ENCODE data around the gene PLXNA4.
"Not testable (repeated sequence)": the region's sequence is repeated elsewhere in the genome, so short reads cannot be mapped to it uniquely, and the experiment has no call there.

The PLXNA4 gene

GRCh38 chr7:132410385-132410784 lies 165.9 kb downstream of the PLXNA4 start:
- DNase-seq: no peak

- DNase-seq: peak; percentile 33
These were observed 168.5 kb downstream of the PLXNA4 start for GRCh38 chr7:132407764-132408163.

DNA sequence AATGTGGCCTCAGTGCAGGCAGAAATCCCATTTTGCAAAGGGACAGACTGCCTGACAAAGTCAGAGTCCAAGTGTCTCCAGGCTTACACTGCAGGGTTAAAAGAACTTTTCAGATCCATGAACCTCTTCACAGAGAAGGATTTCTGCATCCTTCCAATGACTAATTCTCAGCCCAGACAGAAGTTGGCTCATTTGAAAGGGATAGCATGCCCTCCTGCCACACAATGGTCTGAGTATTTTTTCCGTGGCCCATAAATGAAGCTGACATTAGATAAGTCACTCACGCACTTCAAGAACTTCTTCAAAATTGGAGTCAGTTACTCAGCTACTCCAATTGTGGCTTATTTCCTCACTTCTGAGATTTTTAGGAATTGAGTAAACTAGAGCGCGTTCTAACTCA lies 170.2 kb downstream of the PLXNA4 start:
- no peak for DNase-seq

GRCh38 chr7:132404261-132404660 lies 172.0 kb downstream of the PLXNA4 start:
- DNase-seq: no peak

DNA sequence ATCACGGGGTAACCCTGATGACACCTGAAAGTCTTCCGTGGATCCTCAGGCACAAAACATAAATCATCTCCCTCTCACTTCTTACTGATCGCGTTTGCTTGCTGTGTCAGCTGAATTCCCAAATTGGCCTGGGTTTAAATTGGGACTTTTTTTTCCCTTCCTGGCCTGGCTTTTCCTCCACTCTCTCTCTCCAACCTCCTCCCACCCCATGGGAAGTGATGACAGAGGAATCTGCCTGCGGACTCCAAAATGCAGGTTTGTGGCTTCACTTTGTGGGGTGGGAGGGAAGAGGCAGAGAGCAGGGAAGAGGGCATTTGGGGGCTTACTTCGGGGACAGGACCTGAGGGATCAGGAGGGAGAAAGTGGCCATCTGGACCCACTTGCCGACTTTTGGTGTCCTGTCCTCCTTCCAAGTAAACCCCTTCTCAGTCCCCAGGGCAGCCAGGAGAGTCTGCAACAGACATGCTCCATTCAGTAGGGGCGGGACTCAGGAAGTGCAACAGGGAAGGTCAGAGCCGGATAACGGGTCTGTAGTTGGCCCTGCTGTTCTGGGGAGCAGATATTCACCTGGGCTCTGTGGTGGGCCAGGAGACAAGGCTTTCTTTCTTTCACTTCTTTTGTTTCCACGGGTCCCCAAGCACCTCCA lies 172.7 kb downstream of the PLXNA4 start:
- DNase-seq: no peak

- DNase-seq: no peak
These were observed 173.5 kb downstream of the PLXNA4 start for GRCh38 chr7:132402751-132403245.

GRCh38 chr7:132402096-132402495 lies 174.2 kb downstream of the PLXNA4 start:
- no peak for DNase-seq

- DNase-seq: no peak
These were observed 175.6 kb downstream of the PLXNA4 start for GRCh38 chr7:132400561-132401142.

- no peak for DNase-seq
These were observed 176.9 kb downstream of the PLXNA4 start for GRCh38 chr7:132399367-132399766.

GRCh38 chr7:132398253-132398925 lies 177.9 kb downstream of the PLXNA4 start:
- DNase-seq: no peak

GRCh38 chr7:132397070-132397469 lies 179.2 kb downstream of the PLXNA4 start:
- no peak for DNase-seq

GRCh38 chr7:132395361-132395760 lies 180.9 kb downstream of the PLXNA4 start:
- DNase-seq: no peak

DNA sequence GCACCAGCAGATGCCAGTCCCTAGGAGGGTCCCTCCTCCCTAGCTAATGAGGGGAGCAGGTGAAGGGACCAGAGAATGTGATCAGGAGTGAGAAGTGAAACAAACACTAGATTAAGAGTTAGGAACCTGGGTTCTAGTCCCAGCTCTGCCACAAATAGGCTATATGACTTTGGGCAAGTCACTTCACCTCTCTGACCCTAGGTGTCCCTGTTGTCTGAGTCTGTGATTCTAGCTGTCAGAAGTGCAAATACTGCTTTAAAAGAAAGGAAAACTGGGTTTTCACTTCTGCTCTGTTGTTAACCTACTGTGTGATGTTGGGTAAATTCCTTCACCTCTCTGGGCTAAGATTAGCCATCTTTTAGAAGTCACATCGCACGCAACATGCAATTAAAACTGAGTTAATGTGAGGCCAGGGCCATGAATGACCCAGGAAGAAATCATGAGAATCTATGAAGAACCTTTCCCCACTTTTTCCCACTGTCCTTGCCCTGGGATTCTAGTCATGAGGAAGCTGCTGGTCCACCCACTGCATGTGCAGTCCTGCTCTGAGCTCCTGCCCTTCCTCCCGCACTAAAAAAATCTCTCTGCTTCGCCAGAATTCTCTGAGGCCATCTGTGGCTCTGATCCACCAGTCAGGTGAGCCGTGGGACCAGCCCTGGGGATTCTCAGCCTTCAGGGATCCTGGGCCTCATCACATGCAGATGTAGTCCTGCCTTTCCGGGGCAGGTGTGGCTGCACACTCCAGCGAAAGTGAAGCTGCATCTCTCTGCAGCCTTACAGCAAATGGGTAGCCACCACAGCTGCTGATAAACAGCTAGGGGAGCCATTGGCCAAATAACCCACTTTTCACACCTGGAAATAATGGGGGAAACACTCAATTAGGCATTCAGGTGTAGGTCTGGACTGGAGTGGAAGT lies 181.7 kb downstream of the PLXNA4 start:
- DNase-seq: no peak

DNA sequence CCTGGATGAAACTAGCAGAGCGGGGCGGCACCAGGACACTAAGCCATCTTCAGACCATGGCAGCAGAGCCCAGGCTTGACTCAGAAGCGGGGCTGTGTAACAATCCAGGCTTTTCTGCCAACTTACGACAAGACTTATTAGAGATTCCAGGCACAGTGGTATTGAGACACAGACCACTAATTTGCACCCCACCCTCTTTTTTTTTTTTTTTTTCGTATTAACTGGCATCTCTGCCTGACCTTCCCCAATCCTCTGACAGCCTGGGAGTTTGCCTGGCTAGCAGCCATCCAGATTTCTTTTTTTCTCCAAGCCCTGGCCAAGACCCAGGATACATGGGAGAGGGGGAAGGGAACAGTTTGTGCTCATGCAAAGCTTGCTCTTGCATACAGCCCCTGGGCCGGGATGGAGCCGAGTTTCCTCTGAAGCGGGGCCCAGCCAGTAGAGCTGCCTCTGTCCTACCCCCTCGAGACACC lies 182.4 kb downstream of the PLXNA4 start:
- DNase-seq: peak; percentile 58

DNA sequence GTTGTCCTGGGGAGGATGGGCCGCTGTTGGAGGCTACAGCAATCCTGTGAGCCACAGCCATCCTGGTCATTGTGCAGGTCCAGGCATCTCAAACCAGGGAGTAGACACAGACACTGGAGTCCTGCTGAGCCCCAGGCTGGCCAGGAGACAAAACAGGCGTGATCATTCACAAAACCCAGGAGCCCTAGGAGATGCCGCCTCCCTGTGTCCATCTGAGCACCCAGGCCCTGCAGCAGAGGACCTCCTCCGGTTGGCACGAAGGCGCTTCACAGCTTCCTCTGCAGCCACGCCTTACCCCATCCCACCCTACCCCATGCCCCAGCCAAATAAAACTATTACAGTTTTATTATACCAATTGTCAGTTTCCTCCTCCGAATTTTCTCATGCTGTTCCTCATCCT lies 183.6 kb downstream of the PLXNA4 start:
- DNase-seq: no peak

DNA sequence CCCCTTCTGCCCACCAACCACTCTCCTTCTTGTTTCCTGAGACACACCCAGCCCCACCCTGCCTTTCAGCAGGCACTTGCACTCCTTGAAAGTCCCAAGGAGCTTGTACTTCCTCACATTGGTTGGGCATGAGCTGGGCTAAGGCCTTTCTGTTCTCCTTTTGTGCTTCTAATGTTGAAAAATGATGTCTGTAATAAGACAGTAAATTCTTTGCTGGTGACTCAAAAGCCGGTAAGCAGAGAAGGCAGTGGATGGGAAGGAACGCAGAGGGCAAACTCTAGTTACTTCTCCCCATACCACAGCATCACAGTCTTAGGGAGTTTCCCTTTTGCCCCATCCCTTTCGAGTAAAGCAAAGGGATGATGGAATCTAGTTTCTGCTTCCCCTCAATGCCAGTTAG lies 185.6 kb downstream of the PLXNA4 start:
- peak; percentile 79 for DNase-seq

DNA sequence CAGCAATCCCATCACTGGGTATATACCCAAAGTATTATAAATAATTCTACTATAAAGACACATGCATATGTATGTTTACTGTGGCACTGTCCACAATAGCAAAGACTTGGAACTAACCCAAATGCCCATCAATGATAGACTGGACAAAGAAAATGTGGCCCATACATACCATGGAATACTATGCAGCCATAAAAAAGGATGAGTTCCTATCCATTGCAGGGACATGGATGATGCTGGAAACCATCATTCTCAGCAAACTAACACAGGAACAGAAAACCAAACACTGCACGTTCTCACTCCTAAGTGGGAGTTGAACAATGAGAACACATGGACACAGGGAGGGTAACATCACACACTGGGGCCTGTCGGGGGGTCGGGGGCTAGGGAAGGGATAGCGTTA lies 186.2 kb downstream of the PLXNA4 start:
- not testable (repeated sequence) for DNase-seq

GRCh38 chr7:132388688-132389087 lies 187.6 kb downstream of the PLXNA4 start:
- DNase-seq: no peak

DNA sequence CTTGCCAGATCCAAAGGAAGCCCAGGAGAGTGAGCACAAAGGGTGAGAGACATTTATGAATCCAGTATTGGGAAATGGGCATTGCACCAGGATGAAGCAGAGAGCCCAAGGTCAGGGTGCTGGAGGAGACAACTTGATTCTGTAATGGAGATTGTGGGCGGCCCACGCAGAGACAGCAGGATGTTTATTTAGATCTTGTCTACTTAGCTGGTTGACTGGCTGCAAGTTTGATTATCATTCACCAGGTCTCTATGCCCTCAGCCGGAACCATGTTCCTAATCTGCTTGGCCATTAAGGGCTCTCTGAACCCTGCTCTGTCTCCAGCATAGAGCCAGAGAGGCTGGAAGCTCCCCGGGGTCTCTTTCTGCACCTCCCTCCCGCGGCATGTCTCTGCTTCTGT lies 188.7 kb downstream of the PLXNA4 start:
- DNase-seq: no peak

DNA sequence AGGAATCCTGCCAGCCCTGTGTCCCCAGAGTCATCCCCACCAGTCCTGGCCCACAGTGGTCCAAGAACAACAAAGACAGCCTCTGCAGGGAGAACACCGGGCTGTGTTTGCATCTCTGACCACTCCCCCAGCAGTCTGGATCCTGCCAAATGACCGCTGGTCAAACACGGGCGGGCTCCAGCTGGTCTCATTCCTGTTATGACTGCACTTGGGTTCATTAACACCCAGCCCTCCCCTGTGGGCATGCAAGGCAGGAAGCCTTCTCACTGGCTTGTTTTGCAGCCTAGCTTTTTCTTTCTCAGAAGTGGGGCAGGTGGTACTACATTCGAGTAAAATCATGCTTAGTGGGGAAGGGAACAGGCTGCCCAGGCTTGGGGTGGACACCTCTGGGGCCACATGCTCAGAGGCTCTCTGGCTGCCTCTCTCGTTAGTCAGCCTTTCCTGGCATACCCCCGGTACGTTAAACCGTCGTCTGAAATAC lies 190.0 kb downstream of the PLXNA4 start:
- no peak for DNase-seq

GRCh38 chr7:132383962-132384361 lies 192.3 kb downstream of the PLXNA4 start:
- DNase-seq: no peak

DNA sequence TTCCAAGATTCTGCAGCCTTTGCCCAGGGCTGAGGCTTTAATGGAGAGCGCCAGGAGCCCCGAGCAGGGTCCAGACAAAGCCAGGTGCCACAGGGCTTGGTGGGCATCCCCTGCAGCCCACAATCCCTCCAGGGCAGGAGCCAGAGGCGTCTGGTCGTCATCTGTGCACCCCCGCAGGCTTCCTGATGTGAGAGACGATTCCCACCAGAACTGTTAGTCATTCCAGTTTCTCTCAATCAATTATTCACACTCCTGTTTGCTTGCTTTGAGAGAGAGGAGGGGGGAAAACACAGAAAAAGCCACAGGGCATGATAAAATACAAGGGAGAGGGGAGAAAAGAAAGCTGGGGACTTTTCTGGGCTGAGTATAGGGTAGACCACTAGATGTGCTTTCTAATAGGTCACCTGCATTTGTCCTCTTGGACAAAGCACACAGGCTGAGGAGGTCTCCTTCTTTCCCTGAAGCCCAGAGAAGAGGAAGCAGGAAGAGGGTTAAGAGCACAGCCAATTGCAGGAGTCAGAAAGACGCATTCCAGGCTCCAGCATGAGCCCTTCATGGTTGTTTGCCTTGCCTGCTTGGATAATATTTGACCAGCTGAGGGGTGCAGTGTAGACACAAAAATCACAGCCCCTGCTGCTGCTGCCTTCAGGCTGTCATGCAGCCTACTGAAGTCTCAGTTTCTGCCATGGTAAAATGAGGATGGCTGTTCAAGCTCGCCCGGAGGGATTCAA lies 194.4 kb downstream of the PLXNA4 start:
- DNase-seq: peak; percentile 7
